ENCODE data around the gene AMPD3. TPM values are rescaled to one million over a fixed set of nuclear protein-coding genes. Genes with fewer than 3 reads are reported as not detected.

Gene AMPD3
- total RNA-seq, 1 experiment from 2014 or later = 5.9 TPM

DNA sequence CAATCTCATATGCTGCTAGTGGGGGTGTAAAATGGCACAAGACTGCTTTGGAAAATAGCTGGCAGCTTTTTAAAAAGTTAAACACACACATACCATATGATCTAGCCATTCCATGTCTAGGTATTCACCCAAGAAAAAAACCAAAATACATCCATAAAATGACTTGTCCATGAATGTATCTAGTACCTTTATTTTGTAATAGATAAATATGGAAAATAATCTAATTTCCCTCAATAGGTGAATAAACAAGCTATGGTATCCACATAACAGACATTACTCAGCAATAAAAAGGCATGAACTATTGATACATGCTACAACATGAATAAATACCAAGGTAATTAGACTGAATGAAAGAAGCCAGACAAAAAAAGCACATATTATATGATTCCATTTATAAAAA is 63.1 kb downstream of the AMPD3 start:
- H3K4me1 ChIP-seq (ENCODE audit: insufficient read depth, low read length) = no peaks in the 10 kb centered on the region
- H3K9ac ChIP-seq (ENCODE audit: extremely low read depth, insufficient read length, low read length) = no peak overlapping the region
- no peak overlapping the region for H3K56ac ChIP-seq (ENCODE audit: insufficient read length, low read depth, low read length)
- H3T11ph ChIP-seq (ENCODE audit: low read length) = no peak overlapping the region
- no peak overlapping the region for H4K5ac ChIP-seq (ENCODE audit: insufficient read length, low read depth, low read length)
- H4K8ac ChIP-seq (replicated peaks; ENCODE audit: insufficient read length, low read depth, low read length) = no peak overlapping the region
- no peaks in the 10 kb centered on the region for H3K79me1 ChIP-seq (ENCODE audit: insufficient read depth, low read depth, low read length, poor library complexity, severe bottlenecking)
- no peak overlapping the region for H3K18ac ChIP-seq (ENCODE audit: insufficient read length, low read depth, low read length)
- Mint-ChIP-seq H3K27me3 (ENCODE audit: low read depth) (no peaks in the 10 kb centered on the region), H3K4me1 (0 out of 4 replicates have a peak, but pooled peaks cover 0 to 2% of the 10 kb centered on the region in 2 experiments), H3K4me3 (no peak overlapping the region), H3K36me3 (ENCODE audit: insufficient read depth in 1 of 3, low read depth in 3 of 3) (peaks cover 0 to 3% (median 0%) of the 10 kb centered on the region in 3 experiments; a peak in 2 of 7 replicates), H3K9me3 (no peaks in the 10 kb centered on the region), H3K27ac (no peak overlapping the region)
- no peak overlapping the region for H3K23ac ChIP-seq (ENCODE audit: insufficient read length, low read depth, low read length)
- no peak overlapping the region for H2AK5ac ChIP-seq (ENCODE audit: insufficient read length, low read length)
- no peak overlapping the region for H2AFZ ChIP-seq (ENCODE audit: low read length)
- no peak overlapping the region for H3K14ac ChIP-seq (ENCODE audit: insufficient read depth, low read length)
- no peaks in the 10 kb centered on the region for H3K9me3 ChIP-seq (ENCODE audit: control insufficient read depth, low read depth, low read length)
- H3K4me2 ChIP-seq (ENCODE audit: insufficient read depth, insufficient read length, low read length) = no peak overlapping the region
- no peak overlapping the region for H2BK20ac ChIP-seq (ENCODE audit: low read depth, low read length, poor library complexity, severe bottlenecking)
- no peaks in the 10 kb centered on the region for H4K20me1 ChIP-seq (ENCODE audit: control insufficient read depth, insufficient read depth, insufficient read length)
- DNase-seq = no peak
- TF ChIP-seq, protein P1, sequence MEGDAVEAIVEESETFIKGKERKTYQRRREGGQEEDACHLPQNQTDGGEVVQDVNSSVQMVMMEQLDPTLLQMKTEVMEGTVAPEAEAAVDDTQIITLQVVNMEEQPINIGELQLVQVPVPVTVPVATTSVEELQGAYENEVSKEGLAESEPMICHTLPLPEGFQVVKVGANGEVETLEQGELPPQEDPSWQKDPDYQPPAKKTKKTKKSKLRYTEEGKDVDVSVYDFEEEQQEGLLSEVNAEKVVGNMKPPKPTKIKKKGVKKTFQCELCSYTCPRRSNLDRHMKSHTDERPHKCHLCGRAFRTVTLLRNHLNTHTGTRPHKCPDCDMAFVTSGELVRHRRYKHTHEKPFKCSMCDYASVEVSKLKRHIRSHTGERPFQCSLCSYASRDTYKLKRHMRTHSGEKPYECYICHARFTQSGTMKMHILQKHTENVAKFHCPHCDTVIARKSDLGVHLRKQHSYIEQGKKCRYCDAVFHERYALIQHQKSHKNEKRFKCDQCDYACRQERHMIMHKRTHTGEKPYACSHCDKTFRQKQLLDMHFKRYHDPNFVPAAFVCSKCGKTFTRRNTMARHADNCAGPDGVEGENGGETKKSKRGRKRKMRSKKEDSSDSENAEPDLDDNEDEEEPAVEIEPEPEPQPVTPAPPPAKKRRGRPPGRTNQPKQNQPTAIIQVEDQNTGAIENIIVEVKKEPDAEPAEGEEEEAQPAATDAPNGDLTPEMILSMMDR (conservative IDR thresholded peaks at IDR 0.05) = no peak
- H3K27ac ChIP-seq (ENCODE audit: insufficient read length, low read depth, low read length) = no peak overlapping the region
- H3K79me2 ChIP-seq (ENCODE audit: insufficient read depth, low read length) = no peaks in the 10 kb centered on the region
- no peaks in the 10 kb centered on the region for H3K27me3 ChIP-seq (ENCODE audit: insufficient read depth, low read length)
- no peak overlapping the region for H2BK12ac ChIP-seq (ENCODE audit: insufficient read length, low read depth, low read length)
- H2BK5ac ChIP-seq (ENCODE audit: insufficient read length, low read length) = no peak overlapping the region
- no peak overlapping the region for H4K91ac ChIP-seq (ENCODE audit: insufficient read length, low read depth, low read length)
- H2BK15ac ChIP-seq (ENCODE audit: low read depth, low read length) = no peak overlapping the region
- no peak overlapping the region for H3K4ac ChIP-seq (ENCODE audit: low read depth, low read length)
- no peaks in the 10 kb centered on the region for H3K23me2 ChIP-seq (ENCODE audit: insufficient read length, low read depth, low read length, poor library complexity, severe bottlenecking)
- H2BK120ac ChIP-seq (ENCODE audit: low read depth, low read length, poor library complexity, severe bottlenecking) = no peak overlapping the region
